Activated CD8-positive, alpha-beta memory T cell treated with anti-CD3 and anti-CD28 coated beads for 1 hour (primary cell): ENCODE data around the gene NME4.
A peak's percentile ranks its signal among the peaks of the same experiment; 100 is the strongest.
"Not testable (repeated sequence)": the region's sequence is repeated elsewhere in the genome, so short reads cannot be mapped to it uniquely, and the experiment has no call there.

ENCODE experiments used
- DNase-seq, 2 donors: peaks; one replicate each; pipeline ENCODE4 v3.0.0-alpha.2; 2020; ENCODE audit warnings: low read depth in 1 of 2; ENCODE audit errors: extremely low read depth in 1 of 2

Gene NME4

GRCh38 chr16:375927-376816 is 20.8 kb upstream of the NME4 start:
- DNase-seq = no peak

- no peak for DNase-seq
Observed at GRCh38 chr16:376817-377418, 20.1 kb upstream of the NME4 start.

- DNase-seq = no peak
Observed at GRCh38 chr16:377419-377951, 19.5 kb upstream of the NME4 start.

GRCh38 chr16:378113-378820 is 18.7 kb upstream of the NME4 start:
- not testable (repeated sequence) for DNase-seq

GRCh38 chr16:378821-379182 is 18.2 kb upstream of the NME4 start:
- no peak for DNase-seq

GRCh38 chr16:379183-379960 is 17.6 kb upstream of the NME4 start:
- DNase-seq = no peak

- DNase-seq = no peak
Observed at GRCh38 chr16:379961-380761, 16.8 kb upstream of the NME4 start.

GRCh38 chr16:380762-381011 is 16.3 kb upstream of the NME4 start:
- no peak for DNase-seq

- no peak for DNase-seq
Observed at GRCh38 chr16:381012-381788, 15.8 kb upstream of the NME4 start.

- DNase-seq = peak in 1 of 2 donors; percentile 73
Observed at GRCh38 chr16:381789-382717, 14.9 kb upstream of the NME4 start, which contains the start of gene PGAP6. Gene PGAP6, minus strand, starts transcription at chr16:381978. Its CDS starts 157 bp downstream, at chr16:381821.

GRCh38 chr16:383326-384051 is 13.5 kb upstream of the NME4 start:
- no peak for DNase-seq

GRCh38 chr16:386641-387156 is 10.3 kb upstream of the NME4 start:
- DNase-seq = no peak

GRCh38 chr16:387761-388666 is 9.0 kb upstream of the NME4 start:
- DNase-seq = not testable (repeated sequence)

- DNase-seq = no peak
Observed at GRCh38 chr16:389352-389751, 7.6 kb upstream of the NME4 start.

- peak; percentile 53 to 69 for DNase-seq
Observed at GRCh38 chr16:391885-392335, 5.1 kb upstream of the NME4 start.

GRCh38 chr16:392450-393030 is 4.5 kb upstream of the NME4 start:
- no peak for DNase-seq
